Mesothelial cell of epicardium (in vitro differentiated cells): Measurements from ENCODE around the gene PAPLN. TPM values are rescaled to one million over a fixed set of nuclear protein-coding genes. Genes with fewer than 3 reads are reported as not detected.
"Not testable (repeated sequence)": the region's sequence is repeated elsewhere in the genome, so short reads cannot be mapped to it uniquely, and the experiment has no call there.

Source experiments
- DNase-seq, 2 experiments: peaks; one replicate each; pipeline ENCODE4 v3.0.0; 2021; ENCODE audit warnings: low spot score in 2 of 2; ENCODE audit not compliant: unreplicated experiment in 2 of 2
- H3K27ac Mint-ChIP-seq: 2 replicates; pipeline ENCODE4 v1.8.0; 2021; ENCODE audit warnings: mixed read lengths
- H3K27me3 Mint-ChIP-seq: 2 replicates; pipeline ENCODE4 v1.8.0; 2021; ENCODE audit warnings: low read depth, mixed read lengths
- H3K36me3 Mint-ChIP-seq: 2 replicates; pipeline ENCODE4 v1.8.0; 2021; ENCODE audit warnings: mixed read lengths
- H3K4me1 Mint-ChIP-seq: 2 replicates; pipeline ENCODE4 v1.8.0; 2021; ENCODE audit warnings: mixed read lengths
- H3K4me3 Mint-ChIP-seq: 2 replicates; pipeline ENCODE4 v1.8.0; 2021; ENCODE audit warnings: mild to moderate bottlenecking, moderate library complexity, mixed read lengths
- H3K9me3 Mint-ChIP-seq: 2 replicates; pipeline ENCODE4 v1.8.0; 2021; ENCODE audit warnings: mixed read lengths
- CTCF ChIP-seq: fragments of 200-600 bp; sonication (generic); IDR thresholded peaks from one replicate; pipeline ENCODE4 v1.5.0; 2021; ENCODE audit warnings: antibody characterized with exemption; ENCODE audit not compliant: unreplicated experiment
- total RNA-seq: library from RNA; stranded (reverse); gene quantifications from 3 replicates; pipeline ENCODE4 v1.2.1, GENCODE V29; 2021

PAPLN gene, protein sequence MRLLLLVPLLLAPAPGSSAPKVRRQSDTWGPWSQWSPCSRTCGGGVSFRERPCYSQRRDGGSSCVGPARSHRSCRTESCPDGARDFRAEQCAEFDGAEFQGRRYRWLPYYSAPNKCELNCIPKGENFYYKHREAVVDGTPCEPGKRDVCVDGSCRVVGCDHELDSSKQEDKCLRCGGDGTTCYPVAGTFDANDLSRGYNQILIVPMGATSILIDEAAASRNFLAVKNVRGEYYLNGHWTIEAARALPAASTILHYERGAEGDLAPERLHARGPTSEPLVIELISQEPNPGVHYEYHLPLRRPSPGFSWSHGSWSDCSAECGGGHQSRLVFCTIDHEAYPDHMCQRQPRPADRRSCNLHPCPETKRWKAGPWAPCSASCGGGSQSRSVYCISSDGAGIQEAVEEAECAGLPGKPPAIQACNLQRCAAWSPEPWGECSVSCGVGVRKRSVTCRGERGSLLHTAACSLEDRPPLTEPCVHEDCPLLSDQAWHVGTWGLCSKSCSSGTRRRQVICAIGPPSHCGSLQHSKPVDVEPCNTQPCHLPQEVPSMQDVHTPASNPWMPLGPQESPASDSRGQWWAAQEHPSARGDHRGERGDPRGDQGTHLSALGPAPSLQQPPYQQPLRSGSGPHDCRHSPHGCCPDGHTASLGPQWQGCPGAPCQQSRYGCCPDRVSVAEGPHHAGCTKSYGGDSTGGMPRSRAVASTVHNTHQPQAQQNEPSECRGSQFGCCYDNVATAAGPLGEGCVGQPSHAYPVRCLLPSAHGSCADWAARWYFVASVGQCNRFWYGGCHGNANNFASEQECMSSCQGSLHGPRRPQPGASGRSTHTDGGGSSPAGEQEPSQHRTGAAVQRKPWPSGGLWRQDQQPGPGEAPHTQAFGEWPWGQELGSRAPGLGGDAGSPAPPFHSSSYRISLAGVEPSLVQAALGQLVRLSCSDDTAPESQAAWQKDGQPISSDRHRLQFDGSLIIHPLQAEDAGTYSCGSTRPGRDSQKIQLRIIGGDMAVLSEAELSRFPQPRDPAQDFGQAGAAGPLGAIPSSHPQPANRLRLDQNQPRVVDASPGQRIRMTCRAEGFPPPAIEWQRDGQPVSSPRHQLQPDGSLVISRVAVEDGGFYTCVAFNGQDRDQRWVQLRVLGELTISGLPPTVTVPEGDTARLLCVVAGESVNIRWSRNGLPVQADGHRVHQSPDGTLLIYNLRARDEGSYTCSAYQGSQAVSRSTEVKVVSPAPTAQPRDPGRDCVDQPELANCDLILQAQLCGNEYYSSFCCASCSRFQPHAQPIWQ
- total RNA-seq = 10.6 to 10.9 TPM (median 10.6 TPM) in 3 replicates

GRCh38 chr14:73237219-73237785, at the start of gene PAPLN:
Gene PAPLN (plus strand): TSS chr14:73237506. CDS start chr14:73239779, 2,273 bp downstream.
- Mint-ChIP-seq H3K9me3 (no peaks in the 10 kb centered on the region), H3K4me3 (peak within 1 kb of the TSS; percentile 67), H3K27ac (no peak within 1 kb of the TSS), H3K27me3 (peaks cover 88% of the 10 kb centered on the region), H3K36me3 (no peaks in the 10 kb centered on the region), H3K4me1 (peaks cover 50% of the 10 kb centered on the region)
- TF ChIP-seq CTCF = no peak
- no peak for DNase-seq

DNA sequence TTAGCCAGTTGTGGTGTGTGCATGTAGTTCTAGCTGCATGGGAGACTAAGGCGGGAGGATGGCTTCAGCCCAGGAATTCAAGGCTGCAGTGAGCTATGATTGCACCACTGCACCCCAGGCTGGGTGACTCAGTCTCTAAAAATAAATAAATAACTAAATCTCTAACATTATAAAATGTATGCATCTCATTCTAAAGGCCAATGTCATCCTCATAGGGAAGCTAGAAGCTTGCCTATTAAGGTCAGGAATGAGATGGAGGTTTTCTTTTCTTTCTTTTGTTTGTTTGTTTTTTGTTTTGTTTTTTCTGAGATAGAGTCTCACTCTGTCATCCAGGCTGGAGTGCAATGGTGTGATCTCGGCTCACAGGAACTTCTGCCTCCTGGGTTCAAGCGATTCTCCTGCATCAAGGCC, 48.8 kb upstream of the PAPLN start:
- DNase-seq = no peak
- no peak overlapping the region for H3K4me3 Mint-ChIP-seq
- no peaks in the 10 kb centered on the region for H3K4me1 Mint-ChIP-seq
- H3K9me3 Mint-ChIP-seq = no peaks in the 10 kb centered on the region
- peaks cover 36% of the 10 kb centered on the region for H3K36me3 Mint-ChIP-seq
- no peaks in the 10 kb centered on the region for H3K27me3 Mint-ChIP-seq
- no peak for TF ChIP-seq CTCF
- H3K27ac Mint-ChIP-seq = no peak overlapping the region

GRCh38 chr14:73189651-73190050, 47.7 kb upstream of the PAPLN start:
- Mint-ChIP-seq H3K27me3 (no peaks in the 10 kb centered on the region), H3K36me3 (peaks cover 41% of the 10 kb centered on the region), H3K4me1 (no peaks in the 10 kb centered on the region), H3K9me3 (no peaks in the 10 kb centered on the region), H3K27ac (no peak overlapping the region), H3K4me3 (no peak overlapping the region)
- DNase-seq = no peak
- TF ChIP-seq CTCF = no peak

GRCh38 chr14:73191441-73191840, 45.9 kb upstream of the PAPLN start:
- no peak overlapping the region for H3K4me3 Mint-ChIP-seq
- H3K27ac Mint-ChIP-seq = no peak overlapping the region
- DNase-seq = no peak
- H3K36me3 Mint-ChIP-seq = peaks cover 47% of the 10 kb centered on the region
- H3K9me3 Mint-ChIP-seq = no peaks in the 10 kb centered on the region
- no peak for TF ChIP-seq CTCF
- H3K4me1 Mint-ChIP-seq = no peaks in the 10 kb centered on the region
- H3K27me3 Mint-ChIP-seq = no peaks in the 10 kb centered on the region

DNA sequence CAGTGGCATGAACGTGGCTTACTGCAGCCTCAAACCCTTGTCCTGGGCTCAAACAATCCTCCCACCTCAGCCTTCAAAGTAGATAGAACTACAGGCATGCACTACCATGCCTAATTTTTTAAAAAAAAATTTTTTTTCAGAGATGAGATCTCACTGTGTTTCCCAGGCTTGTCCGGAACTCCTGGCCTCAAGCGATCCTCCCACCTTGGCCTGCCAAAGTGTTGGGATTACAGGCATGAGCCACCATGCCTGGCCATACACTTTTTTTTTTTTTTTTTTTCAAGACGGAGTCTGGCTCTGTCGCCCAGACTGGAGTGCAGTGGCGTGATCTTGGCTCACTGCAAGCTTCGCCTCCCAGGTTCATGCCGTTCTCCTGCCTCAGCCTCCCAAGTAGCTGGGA, 43.0 kb upstream of the PAPLN start:
- H3K4me3 Mint-ChIP-seq, H3K4me1 Mint-ChIP-seq, H3K9me3 Mint-ChIP-seq, H3K27me3 Mint-ChIP-seq, DNase-seq, H3K27ac Mint-ChIP-seq: not testable (repeated sequence)
- peaks cover 41% of the 10 kb centered on the region for H3K36me3 Mint-ChIP-seq
